Vagina (tissue), 2 donors: ENCODE measurements around the gene TMEM9.

Source experiments
- POLR2A ChIP-seq, 2 donors: fragments of 450-650 bp; IDR thresholded peaks; one replicate each; pipeline ENCODE4 v1.6.1; 2017; ENCODE audit warnings: antibody characterized with exemption in 2 of 2, mild to moderate bottlenecking in 2 of 2, moderate library complexity in 2 of 2
- POLR2AphosphoS5 ChIP-seq, 2 donors: sonication (generic); formaldehyde crosslinking; IDR thresholded peaks; one replicate each; pipeline ENCODE4 v1.9.0; 2017; ENCODE audit warnings: antibody characterized with exemption in 2 of 2, mild to moderate bottlenecking in 2 of 2, low read depth in 1 of 2; ENCODE audit not compliant: insufficient read depth in 1 of 2
- TF ChIP-seq, protein P1 (sequence below), 3 experiments: fragments of 450-650 bp in 2 of 3; fragments of 200-600 bp in 1 of 3; sonication (generic) in 1 of 3; IDR thresholded peaks; one replicate each; pipeline ENCODE4 v1.5.1; 2017 to 2019; ENCODE audit warnings: antibody characterized with exemption in 3 of 3, mild to moderate bottlenecking in 2 of 3, moderate library complexity in 2 of 3

DNA sequence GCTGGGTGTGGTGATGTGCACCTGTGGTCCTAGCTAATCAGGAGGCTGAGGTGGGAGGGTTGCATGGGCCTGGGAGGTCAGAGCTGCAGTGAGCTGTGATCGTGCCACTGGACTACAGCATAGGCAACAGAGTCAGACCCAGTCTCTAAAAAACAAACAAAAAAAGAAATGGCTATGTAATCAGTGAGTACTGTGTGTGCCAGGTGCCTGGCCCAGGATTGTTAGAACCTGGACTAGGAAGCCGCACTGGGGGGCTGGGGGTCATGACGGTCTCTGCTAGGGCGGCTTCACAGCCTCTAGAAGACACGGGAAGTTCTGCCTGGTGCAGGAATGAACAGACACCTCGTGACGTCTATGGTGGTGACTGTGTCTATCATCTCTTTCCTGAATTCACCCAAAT, 8.5 kb downstream of the TMEM9 start:
- TF ChIP-seq, protein P1, sequence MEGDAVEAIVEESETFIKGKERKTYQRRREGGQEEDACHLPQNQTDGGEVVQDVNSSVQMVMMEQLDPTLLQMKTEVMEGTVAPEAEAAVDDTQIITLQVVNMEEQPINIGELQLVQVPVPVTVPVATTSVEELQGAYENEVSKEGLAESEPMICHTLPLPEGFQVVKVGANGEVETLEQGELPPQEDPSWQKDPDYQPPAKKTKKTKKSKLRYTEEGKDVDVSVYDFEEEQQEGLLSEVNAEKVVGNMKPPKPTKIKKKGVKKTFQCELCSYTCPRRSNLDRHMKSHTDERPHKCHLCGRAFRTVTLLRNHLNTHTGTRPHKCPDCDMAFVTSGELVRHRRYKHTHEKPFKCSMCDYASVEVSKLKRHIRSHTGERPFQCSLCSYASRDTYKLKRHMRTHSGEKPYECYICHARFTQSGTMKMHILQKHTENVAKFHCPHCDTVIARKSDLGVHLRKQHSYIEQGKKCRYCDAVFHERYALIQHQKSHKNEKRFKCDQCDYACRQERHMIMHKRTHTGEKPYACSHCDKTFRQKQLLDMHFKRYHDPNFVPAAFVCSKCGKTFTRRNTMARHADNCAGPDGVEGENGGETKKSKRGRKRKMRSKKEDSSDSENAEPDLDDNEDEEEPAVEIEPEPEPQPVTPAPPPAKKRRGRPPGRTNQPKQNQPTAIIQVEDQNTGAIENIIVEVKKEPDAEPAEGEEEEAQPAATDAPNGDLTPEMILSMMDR (IDR thresholded peaks at IDR 0.05) = no peak
- no peak for TF ChIP-seq POLR2A (IDR thresholded peaks at IDR 0.05)
- no peak for TF ChIP-seq POLR2AphosphoS5 (IDR thresholded peaks at IDR 0.05; ENCODE audit: insufficient read depth in 1 of 2, low read depth in 1 of 2)
